WI38 (cell line): ENCODE results near the gene POTEF.
"Not testable (repeated sequence)": the region's sequence is repeated elsewhere in the genome, so short reads cannot be mapped to it uniquely, and the experiment has no call there.

ENCODE experiments used
- H3K4me3 ChIP-seq: 2 replicates; pipeline ENCODE4 v1.5.1; 2011; ENCODE audit warnings: low read depth, mild to moderate bottlenecking, control low read depth, low read length
- TF ChIP-seq, protein P1 (sequence below): IDR thresholded peaks from 2 replicates; pipeline ENCODE4 v1.5.1; 2012; ENCODE audit warnings: low read depth, mild to moderate bottlenecking, control low read depth, low read length

Gene POTEF

DNA sequence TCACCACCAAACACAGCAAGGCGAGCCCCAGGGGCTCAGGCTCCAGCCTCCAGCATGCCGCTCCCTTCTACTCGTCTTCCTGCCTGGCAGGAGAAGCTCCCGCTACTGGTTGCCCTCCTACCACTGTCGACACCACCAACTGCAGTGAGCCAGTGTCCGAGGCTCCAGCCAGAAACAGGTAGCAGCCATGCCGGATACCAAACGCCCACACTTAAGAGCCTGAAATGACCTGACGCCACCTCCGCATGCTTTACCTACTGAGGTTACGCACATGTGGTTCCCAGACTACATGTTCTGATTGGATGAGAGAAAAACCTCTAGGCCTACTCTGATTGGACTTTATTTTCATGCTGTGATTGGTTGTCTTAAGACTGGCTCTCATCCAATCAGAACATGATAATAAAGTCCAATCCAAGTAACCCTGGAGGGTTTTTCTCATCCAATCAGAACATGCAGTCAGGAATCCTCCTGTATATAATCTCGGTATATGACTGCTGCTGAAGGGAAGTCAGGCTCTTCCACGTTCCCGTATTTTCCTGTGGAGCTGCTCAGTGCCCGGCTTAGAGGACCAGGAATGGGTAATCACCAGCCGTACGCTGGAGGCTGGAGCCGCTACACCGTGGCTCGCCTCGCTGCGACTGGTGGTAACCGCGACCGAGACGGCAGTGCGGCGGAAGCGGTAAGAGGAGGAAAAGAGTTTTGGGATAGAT, at the start of gene POTEF:
TSS of gene POTEF (minus strand) at position 103 of the 710 bp plus-strand sequence. CDS start 8,707 bp downstream, outside the sequence.
- not testable (repeated sequence) for H3K4me3 ChIP-seq

DNA sequence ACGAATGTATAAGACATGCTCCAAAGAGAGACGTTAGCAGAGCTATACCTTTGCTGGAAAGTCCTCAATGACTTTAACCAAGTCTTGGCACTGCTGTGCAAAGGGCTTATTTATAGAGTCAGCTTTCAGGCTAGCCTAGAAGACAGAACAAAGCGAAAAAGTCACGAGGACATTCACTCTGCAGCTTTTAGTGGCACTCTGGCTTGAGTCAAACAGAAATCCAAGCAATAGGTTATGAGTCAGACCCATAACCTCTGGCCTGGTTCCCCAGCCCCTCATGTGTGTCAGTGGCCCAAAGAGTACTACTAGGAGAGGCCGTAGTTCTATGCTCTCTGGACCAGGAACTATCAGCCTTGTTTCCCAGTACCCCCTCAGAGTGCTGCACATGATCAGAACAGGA, 45.8 kb upstream of the POTEF start:
- not testable (repeated sequence) for H3K4me3 ChIP-seq

DNA sequence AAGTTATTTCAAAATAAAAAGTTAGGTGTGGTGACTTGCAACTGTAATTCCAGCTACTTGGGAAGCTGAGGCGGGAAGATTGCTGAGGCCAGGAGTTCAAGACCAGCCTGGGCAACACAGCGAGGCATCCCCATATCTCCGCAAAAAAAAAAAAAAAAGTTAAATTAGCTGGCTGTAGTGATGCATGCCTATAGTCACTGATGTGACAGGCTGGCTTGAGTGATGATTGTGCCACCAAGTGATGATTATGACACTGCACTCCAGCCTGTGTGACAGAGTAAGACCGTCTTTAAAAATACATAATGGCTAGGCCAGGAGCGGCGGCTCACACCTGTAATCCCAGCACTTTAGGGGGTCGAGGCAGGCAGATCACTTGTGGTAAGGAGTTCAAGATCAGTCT, 40.9 kb upstream of the POTEF start:
- TF ChIP-seq, protein P1, sequence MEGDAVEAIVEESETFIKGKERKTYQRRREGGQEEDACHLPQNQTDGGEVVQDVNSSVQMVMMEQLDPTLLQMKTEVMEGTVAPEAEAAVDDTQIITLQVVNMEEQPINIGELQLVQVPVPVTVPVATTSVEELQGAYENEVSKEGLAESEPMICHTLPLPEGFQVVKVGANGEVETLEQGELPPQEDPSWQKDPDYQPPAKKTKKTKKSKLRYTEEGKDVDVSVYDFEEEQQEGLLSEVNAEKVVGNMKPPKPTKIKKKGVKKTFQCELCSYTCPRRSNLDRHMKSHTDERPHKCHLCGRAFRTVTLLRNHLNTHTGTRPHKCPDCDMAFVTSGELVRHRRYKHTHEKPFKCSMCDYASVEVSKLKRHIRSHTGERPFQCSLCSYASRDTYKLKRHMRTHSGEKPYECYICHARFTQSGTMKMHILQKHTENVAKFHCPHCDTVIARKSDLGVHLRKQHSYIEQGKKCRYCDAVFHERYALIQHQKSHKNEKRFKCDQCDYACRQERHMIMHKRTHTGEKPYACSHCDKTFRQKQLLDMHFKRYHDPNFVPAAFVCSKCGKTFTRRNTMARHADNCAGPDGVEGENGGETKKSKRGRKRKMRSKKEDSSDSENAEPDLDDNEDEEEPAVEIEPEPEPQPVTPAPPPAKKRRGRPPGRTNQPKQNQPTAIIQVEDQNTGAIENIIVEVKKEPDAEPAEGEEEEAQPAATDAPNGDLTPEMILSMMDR, result no peak
- no peak overlapping the region for H3K4me3 ChIP-seq

DNA sequence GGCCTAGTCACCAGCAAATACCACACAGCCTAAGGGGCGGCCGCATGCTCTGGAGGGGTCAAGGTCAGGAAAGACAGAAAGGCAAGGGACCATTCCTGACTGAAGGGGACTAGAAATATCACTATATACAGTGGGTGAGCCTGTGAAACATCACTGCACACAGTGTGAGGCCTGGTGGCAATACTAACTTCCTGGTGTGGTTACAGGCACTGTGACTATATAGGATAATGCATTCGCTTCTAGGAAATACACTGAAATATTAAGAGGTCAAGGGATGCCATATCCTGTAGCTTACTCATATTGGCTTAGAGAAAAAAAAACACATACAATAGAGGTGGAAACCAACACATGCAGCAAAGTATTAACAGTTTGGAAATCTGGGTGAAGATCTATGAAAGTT, 40.1 kb upstream of the POTEF start:
- H3K4me3 ChIP-seq, result not testable (repeated sequence)

DNA sequence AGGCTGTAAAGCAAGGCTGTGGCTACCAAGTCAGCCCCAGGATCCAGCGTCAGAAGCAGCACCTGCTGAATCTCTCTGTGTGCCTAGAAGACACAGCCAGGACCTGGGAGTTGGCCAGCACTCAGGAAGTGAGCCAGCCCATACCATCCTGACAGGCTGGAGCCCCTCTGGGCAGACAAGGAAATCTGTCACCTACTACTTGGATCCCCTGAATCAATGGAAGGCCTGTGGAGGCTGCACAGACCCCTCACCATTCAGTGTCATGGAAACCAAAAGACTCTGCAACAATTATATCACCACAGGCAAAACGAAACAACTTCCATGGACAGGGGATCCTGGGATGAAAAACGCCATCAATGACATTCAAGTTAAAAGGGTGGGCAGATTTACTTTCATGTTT, 37.6 kb upstream of the POTEF start:
- H3K4me3 ChIP-seq, result not testable (repeated sequence)

DNA sequence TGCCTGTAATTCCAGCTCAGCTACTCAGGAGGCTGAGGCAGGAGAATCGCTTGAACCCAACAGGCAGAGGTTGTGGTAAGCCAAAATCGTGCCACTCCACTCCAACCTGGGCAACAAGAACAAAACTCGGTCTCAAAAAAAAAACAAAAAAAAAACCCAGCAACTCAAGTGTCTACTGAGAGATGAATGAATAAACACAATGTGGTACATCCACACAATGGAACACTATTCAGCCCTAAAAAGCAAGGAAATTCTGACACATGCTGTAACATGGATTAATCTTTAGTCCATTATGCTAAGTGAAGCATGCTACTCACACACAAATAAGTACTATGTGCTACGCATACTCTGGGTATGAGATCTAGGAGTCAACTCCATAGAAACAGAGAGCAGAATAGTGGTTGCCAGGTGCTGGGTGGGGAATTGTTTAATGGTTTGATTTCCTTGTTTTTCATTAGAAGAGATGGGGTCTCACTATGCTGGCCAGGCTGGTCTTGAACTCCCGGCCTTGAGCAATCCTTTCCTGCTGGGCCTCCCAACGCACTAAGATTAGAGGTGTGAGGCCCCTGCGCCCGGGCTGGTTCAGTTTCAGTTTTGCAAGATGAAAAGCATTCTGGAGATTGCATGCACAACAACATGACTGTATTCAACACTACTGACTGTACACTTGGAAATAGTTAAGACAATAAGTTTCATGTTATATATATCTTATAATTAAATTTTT, 36.4 kb upstream of the POTEF start:
- TF ChIP-seq, protein P1, result no peak
- H3K4me3 ChIP-seq, result no peak overlapping the region

DNA sequence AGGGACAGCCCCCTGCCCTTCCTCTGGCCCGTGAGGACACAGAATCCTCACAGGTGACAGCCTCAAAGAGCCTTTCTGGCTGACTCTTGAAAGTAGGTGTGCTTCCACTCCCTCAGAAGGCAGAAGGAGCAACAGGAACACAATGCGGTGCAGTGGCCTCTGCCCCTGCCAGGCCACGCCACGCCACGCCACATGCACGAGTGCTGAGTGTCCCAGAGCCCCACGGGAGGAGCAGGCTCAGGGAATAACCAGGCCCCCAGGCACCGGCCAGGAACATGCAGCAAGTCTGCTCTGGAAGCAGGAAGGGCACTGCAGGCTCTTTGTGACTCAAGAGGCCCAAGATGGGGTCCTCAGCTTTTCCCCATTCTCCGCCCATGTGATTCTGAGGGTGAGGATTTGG, 33.9 kb upstream of the POTEF start:
- H3K4me3 ChIP-seq, result no peak overlapping the region
- TF ChIP-seq, protein P1, result no peak

DNA sequence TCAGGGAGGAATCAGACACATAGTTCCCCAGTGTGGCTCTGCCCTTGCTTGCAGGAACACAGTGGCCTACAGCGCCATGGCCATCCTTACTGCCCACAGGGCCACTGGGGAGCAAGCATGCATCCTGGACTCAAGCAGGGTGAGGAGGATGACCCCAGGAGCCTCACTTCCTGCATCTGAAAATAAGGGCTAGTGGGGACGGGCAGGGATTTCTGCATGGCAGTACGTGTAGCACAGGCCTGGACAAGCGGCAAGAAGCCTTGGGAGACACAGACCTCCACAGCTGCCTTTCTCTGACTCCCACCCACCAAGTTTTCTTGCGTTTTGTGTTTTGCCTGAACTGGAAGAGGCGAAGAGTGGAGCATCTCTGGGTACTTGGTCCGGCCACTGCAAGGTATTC, 33.5 kb upstream of the POTEF start:
- H3K4me3 ChIP-seq, result not testable (repeated sequence)

DNA sequence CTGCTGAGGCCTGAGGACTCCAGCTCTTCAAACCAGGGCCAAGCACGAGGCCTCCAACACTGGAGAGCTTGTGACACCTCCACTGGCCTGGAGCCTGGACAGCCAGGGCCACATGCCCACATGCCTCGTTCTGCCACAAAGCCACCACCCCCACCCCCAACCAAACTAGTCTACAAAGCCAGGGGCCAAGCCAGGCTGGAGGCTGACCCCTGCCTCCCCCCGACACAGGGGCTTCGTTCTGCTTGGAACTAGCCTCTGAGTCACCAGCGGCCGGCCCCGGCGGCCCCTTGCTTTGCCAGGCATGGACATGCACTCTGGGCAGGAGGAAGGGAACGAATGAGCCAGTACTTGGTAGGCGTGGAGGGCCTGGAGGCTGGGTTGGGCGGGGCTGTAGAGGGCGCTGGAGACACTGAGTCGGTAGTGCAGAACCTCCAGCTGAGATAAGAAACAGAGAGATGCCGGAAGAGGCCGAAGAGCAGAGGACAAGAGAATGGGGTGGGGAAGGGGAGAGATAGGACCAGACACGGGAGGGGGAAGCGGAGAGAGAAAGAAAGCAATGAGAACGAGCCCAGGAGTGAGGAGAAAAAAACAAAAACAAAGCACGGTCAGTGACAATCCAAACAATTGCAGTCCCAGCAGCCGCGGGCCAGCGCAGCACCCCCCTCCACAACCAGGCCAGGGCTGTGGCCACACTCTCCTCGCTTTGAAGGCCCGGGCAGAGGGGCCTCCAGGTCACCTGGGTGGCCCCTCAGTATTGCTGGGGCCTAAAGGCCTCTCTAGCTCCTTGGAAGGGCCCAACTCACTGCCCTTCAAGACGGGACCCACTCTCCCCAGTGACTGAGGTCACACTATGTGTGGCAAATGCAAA, 32.0 kb upstream of the POTEF start:
- not testable (repeated sequence) for H3K4me3 ChIP-seq

DNA sequence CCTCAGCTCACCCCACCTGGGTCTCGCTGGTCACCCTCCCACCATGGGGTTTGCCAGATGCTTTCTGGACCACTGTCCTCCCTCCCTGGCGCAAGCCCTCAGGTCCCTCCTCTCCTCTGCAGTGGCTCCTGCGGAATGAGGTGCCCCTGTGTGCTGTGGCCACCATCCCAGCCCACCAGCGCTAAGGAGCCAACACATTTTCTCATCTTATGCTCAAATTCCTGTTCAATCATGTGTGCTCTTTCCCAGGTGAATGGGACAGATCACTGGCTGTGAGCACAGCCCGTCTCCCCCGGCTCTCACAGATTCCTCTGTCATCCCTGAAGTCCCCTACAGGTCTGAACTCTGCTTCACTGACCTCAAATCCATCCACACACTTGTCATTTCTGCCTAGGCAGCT, 31.1 kb upstream of the POTEF start:
- TF ChIP-seq, protein P1, result no peak
- no peak overlapping the region for H3K4me3 ChIP-seq

DNA sequence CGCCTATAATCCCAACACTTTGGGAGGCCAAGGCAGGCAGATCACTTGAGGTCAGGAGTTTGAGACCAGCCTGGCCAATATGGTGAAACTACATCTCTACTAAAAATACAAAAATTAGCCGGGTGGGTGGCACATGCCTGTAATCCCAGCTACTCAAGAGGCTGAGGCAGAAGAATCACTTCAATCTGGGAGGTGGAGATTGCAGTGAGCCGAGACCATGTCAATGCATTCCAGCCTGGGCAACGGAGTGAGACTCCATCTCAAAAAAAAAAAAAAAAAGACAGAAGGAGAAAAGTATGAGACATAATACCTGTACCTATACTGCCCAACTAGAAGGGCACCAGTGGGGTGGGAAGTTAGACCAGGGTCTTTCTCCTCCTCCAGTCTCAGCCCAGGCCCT, 30.4 kb upstream of the POTEF start:
- H3K4me3 ChIP-seq, result not testable (repeated sequence)
